ENCODE data around the gene PRKACG. TPM values are rescaled to one million over a fixed set of nuclear protein-coding genes. Genes with fewer than 3 reads are reported as not detected.

Gene PRKACG
- polyA plus RNA-seq (not detected in 3 replicates), polyA minus RNA-seq (not detected in 3 replicates)
- not detected for polyA plus RNA-seq (2011; ENCODE audit: low read depth)
- polyA plus RNA-seq (2011; cell fraction: cytosol; rRNA removed): not detected in 2 replicates
- not detected in 2 replicates for polyA plus RNA-seq (2011; cell fraction: nucleus; rRNA removed)
- polyA plus RNA-seq (2012; ENCODE audit: low replicate concordance): not detected in 2 replicates
- not detected for polyA minus RNA-seq (2011; cell fraction: cytosol; rRNA and poly(A)+ RNA removed)
- polyA minus RNA-seq (2011; cell fraction: nucleus; rRNA and poly(A)+ RNA removed): not detected in 2 replicates

DNA sequence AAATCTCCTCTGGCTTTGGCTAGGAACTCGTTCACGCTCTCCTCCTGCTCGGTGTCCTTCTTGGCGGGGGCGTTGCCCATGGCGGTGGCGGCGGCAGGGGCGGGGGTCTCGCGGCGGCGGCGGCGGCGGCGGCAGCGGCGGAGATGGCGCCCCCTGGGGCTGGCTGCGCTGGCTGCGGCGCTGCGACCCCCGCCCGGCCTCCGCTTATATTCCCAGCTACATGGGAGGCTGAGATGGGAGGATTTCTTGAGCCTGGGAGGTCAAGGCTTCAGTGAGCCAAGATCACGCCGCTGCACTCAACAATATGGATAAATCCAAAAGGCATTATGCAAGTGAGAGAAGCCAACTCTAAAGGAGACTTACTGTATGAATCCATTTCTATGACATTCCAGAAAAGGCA is at the start of gene PRKACG:
Gene PRKACG, minus strand, starts transcription at position 101 of the 400 bp plus-strand sequence. Its CDS starts 21 bp downstream, at position 80.
- H3K27me3 ChIP-seq (ENCODE audit: control insufficient read depth, extremely low read depth, insufficient read depth, low read length): no peaks in the 10 kb centered on the region
- H3K9me3 ChIP-seq (ENCODE audit: control insufficient read depth, low read depth, low read length): no peaks in the 10 kb centered on the region
- H3K27ac ChIP-seq (ENCODE audit: control insufficient read depth, insufficient read depth, low read length): no peak within 1 kb of the TSS
- TF ChIP-seq, protein P1, sequence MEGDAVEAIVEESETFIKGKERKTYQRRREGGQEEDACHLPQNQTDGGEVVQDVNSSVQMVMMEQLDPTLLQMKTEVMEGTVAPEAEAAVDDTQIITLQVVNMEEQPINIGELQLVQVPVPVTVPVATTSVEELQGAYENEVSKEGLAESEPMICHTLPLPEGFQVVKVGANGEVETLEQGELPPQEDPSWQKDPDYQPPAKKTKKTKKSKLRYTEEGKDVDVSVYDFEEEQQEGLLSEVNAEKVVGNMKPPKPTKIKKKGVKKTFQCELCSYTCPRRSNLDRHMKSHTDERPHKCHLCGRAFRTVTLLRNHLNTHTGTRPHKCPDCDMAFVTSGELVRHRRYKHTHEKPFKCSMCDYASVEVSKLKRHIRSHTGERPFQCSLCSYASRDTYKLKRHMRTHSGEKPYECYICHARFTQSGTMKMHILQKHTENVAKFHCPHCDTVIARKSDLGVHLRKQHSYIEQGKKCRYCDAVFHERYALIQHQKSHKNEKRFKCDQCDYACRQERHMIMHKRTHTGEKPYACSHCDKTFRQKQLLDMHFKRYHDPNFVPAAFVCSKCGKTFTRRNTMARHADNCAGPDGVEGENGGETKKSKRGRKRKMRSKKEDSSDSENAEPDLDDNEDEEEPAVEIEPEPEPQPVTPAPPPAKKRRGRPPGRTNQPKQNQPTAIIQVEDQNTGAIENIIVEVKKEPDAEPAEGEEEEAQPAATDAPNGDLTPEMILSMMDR (optimal IDR thresholded peaks at IDR 0.05 in 1 of 3, IDR thresholded peaks at IDR 0.05 in 1 of 3, conservative IDR thresholded peaks at IDR 0.05 in 1 of 3; ENCODE audit: extremely low read depth in 1 of 3, insufficient read depth in 2 of 3, low read length in 3 of 3): no peak
- no peak for TF ChIP-seq EZH2 (IDR thresholded peaks at IDR 0.05; ENCODE audit: low read length)
- FAIRE-seq: no peak
- DNase-seq (ENCODE audit: low read depth, low spot score): no peak
- no peaks in the 10 kb centered on the region for H3K9me1 ChIP-seq (ENCODE audit: control insufficient read depth, extremely low read depth, insufficient read depth, low read length)
- no peaks in the 10 kb centered on the region for H3K36me3 ChIP-seq (ENCODE audit: control insufficient read depth in 2 of 2, extremely low read depth in 1 of 2, insufficient read depth in 2 of 2, low read length in 2 of 2)
- no peak within 1 kb of the TSS for H2AFZ ChIP-seq (ENCODE audit: control insufficient read depth, low read length)
- no peak within 1 kb of the TSS for H3K9ac ChIP-seq (ENCODE audit: control insufficient read depth, extremely low read depth, insufficient read depth, low read length)
- H3K79me2 ChIP-seq (ENCODE audit: control insufficient read depth, insufficient read depth, low read length): no peaks in the 10 kb centered on the region
- no peak within 1 kb of the TSS for H3K4me3 ChIP-seq (ENCODE audit: control insufficient read depth in 2 of 3, extremely low read depth in 1 of 3, insufficient read depth in 2 of 3, low read depth in 1 of 3, low read length in 3 of 3)
- H3K4me1 ChIP-seq (ENCODE audit: control insufficient read depth, extremely low read depth, insufficient read depth, low read length): peaks cover 6% of the 10 kb centered on the region
- H4K20me1 ChIP-seq (ENCODE audit: control insufficient read depth, extremely low read depth, insufficient read depth, low read length): no peaks in the 10 kb centered on the region
- dilution Hi-C loops (cut with MboI; ENCODE audit: extremely low pct_ligation_motif_present, low sequenced_read_pairs): no loop called here
- H3K4me2 ChIP-seq (ENCODE audit: control insufficient read depth, extremely low read depth, insufficient read depth, low read depth, low read length): no peak within 1 kb of the TSS

DNA sequence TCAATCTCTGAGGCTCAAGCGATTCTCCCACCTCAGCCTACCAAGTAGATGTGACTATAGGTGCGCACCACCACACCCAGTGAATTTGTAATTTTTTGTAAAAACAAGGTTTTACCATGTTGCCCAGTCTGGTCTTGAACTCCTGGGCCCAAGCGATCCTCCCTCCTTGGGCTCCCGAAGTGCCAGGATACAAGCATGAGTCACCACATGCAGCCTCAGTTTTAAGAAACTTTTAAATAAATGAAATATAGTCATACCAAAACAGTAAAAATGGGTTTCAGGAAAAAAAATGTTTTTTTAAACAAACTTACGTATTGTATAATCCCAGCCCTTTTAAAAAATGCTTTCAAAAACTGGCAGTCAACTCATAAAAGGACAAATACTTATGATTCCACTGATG is 48.3 kb upstream of the PRKACG start:
- Histone ChIP-seq H3K27ac (ENCODE audit: control insufficient read depth, insufficient read depth, low read length) (no peak overlapping the region), H3K4me3 (ENCODE audit: control insufficient read depth in 2 of 3, extremely low read depth in 1 of 3, insufficient read depth in 2 of 3, low read depth in 1 of 3, low read length in 3 of 3) (no peak overlapping the region), H3K9me1 (ENCODE audit: control insufficient read depth, extremely low read depth, insufficient read depth, low read length) (no peaks in the 10 kb centered on the region), H3K79me2 (ENCODE audit: control insufficient read depth, insufficient read depth, low read length) (no peaks in the 10 kb centered on the region), H3K4me1 (ENCODE audit: control insufficient read depth, extremely low read depth, insufficient read depth, low read length) (no peaks in the 10 kb centered on the region), H2AFZ (ENCODE audit: control insufficient read depth, low read length) (no peak overlapping the region), H3K9ac (ENCODE audit: control insufficient read depth, extremely low read depth, insufficient read depth, low read length) (no peak overlapping the region), H3K4me2 (ENCODE audit: control insufficient read depth, extremely low read depth, insufficient read depth, low read depth, low read length) (no peak overlapping the region), H4K20me1 (ENCODE audit: control insufficient read depth, extremely low read depth, insufficient read depth, low read length) (no peaks in the 10 kb centered on the region), H3K36me3 (ENCODE audit: control insufficient read depth in 2 of 2, extremely low read depth in 1 of 2, insufficient read depth in 2 of 2, low read length in 2 of 2) (peaks cover 0 to 3% of the 10 kb centered on the region in 2 experiments), H3K9me3 (ENCODE audit: control insufficient read depth, low read depth, low read length) (no peaks in the 10 kb centered on the region), H3K27me3 (ENCODE audit: control insufficient read depth, extremely low read depth, insufficient read depth, low read length) (no peaks in the 10 kb centered on the region)
- FAIRE-seq (no peak), DNase-seq (ENCODE audit: low read depth, low spot score) (no peak)
- dilution Hi-C loops (cut with MboI; ENCODE audit: extremely low pct_ligation_motif_present, low sequenced_read_pairs): no loop called here
- TF ChIP-seq EZH2 (IDR thresholded peaks at IDR 0.05; ENCODE audit: low read length): no peak
- TF ChIP-seq, protein P1 (optimal IDR thresholded peaks at IDR 0.05 in 1 of 3, IDR thresholded peaks at IDR 0.05 in 1 of 3, conservative IDR thresholded peaks at IDR 0.05 in 1 of 3; ENCODE audit: extremely low read depth in 1 of 3, insufficient read depth in 2 of 3, low read length in 3 of 3): no peak
